Measurements from ENCODE around the gene LRRC58. TPM values are rescaled to one million over a fixed set of nuclear protein-coding genes. Genes with fewer than 3 reads are reported as not detected.

Gene LRRC58
- total RNA-seq, 2 donors from 2014 or later = 17.6 to 18.8 TPM

DNA sequence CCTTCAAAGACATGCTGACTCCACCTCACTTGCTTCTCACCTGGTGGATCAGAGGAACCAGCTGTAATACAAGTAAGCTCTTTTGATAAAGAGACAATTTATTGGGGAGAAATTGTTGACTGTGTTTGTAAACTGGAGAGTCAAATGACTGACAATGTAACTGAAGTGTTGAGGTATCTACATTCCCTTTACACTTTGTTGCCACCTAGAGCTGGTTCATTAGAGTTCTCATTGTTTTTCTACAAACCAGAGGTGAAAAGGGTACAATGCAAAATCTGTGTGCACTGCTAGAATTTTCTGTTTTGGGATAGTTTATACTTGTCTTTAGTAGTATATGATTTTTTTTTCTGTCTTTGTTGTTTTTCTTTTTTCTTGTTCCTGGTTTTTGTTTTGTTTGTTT lies 8.7 kb upstream of the LRRC58 start:
- Mint-ChIP-seq H3K27me3 (ENCODE audit: low read depth) (peaks cover 22% of the 10 kb centered on the region), H3K4me1 (ENCODE audit: low read depth) (no peaks in the 10 kb centered on the region), H3K9me3 (no peaks in the 10 kb centered on the region), H3K27ac (no peak overlapping the region), H3K36me3 (ENCODE audit: insufficient read depth in 2 of 2) (no peaks in the 10 kb centered on the region), H3K4me3 (no peak overlapping the region)
- DNase-seq = no peak
- ATAC-seq (replicated peaks in 1 of 2) = no peak

- Mint-ChIP-seq H3K27me3 (ENCODE audit: low read depth) (peaks cover 5% of the 10 kb centered on the region), H3K9me3 (no peaks in the 10 kb centered on the region), H3K4me1 (ENCODE audit: low read depth) (peaks cover under 1% of the 10 kb centered on the region), H3K36me3 (ENCODE audit: insufficient read depth in 2 of 2) (no peaks in the 10 kb centered on the region), H3K4me3 (no peak overlapping the region), H3K27ac (no peak overlapping the region)
- DNase-seq (no peak), ATAC-seq (replicated peaks in 1 of 2) (no peak)
Measured at GRCh38 chr3:120355486-120355885, 6.3 kb upstream of the LRRC58 start.

- Mint-ChIP-seq H3K27ac (no peak overlapping the region), H3K36me3 (ENCODE audit: insufficient read depth in 2 of 2) (no peaks in the 10 kb centered on the region), H3K9me3 (no peaks in the 10 kb centered on the region), H3K4me1 (ENCODE audit: low read depth) (peaks cover 10% of the 10 kb centered on the region), H3K4me3 (no peak overlapping the region), H3K27me3 (ENCODE audit: low read depth) (peaks cover 5% of the 10 kb centered on the region)
- ATAC-seq (replicated peaks in 1 of 2) (no peak), DNase-seq (no peak)
Measured at GRCh38 chr3:120353463-120353862, 4.3 kb upstream of the LRRC58 start.

DNA sequence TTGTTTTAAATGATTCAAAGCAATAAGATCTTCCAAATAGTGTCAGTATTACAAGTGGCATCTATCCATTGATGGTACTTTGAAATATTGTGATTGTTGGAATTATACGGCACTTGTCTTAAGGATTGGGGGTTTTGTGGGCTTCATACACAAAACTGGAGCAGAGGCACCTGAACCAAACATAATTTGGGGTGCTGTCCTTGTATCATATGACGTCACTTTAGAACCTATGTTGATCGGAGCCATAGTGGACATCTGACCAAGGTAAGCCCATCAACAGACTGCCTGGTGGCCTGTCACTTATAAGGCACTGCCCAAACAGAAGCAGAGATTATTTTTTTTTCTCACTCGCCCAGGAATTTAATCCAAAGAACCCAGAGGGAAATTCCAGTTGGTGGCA lies 2.9 kb upstream of the LRRC58 start:
- no peak overlapping the region for H3K27ac Mint-ChIP-seq
- peaks cover 4% of the 10 kb centered on the region in 2 donors for H3K36me3 Mint-ChIP-seq (ENCODE audit: insufficient read depth in 2 of 2)
- H3K4me3 Mint-ChIP-seq = no peak overlapping the region
- H3K9me3 Mint-ChIP-seq = no peaks in the 10 kb centered on the region
- peaks cover 20% of the 10 kb centered on the region for H3K4me1 Mint-ChIP-seq (ENCODE audit: low read depth)
- H3K27me3 Mint-ChIP-seq (ENCODE audit: low read depth) = peaks cover 5% of the 10 kb centered on the region
- DNase-seq (no peak), ATAC-seq (replicated peaks in 1 of 2) (no peak)

GRCh38 chr3:120350401-120350941 lies 1.3 kb upstream of the LRRC58 start:
- Mint-ChIP-seq H3K27me3 (ENCODE audit: low read depth) (peaks cover 5% of the 10 kb centered on the region), H3K27ac (no peak overlapping the region), H3K36me3 (ENCODE audit: insufficient read depth in 2 of 2) (peaks cover 7 to 10% of the 10 kb centered on the region in 2 donors), H3K4me1 (ENCODE audit: low read depth) (peaks cover 35% of the 10 kb centered on the region), H3K9me3 (no peaks in the 10 kb centered on the region), H3K4me3 (peak overlapping the region; percentile 89 to 97)
- DNase-seq (no peak), ATAC-seq (replicated peaks in 1 of 2) (no peak)

DNA sequence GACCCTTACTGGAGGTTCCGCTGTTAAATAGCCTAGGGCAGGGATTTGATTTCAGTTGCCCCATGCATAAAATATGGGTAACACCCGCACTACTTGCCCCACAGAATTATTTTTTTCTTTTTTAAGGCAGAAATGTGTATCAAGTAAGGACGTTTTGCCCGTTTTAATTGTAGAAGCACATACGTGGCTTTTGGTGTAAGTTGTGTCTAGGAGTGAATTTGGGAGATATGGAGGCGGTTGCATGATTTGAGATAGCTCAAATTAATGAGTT lies 636 bp upstream of the LRRC58 start:
- peaks cover 3% of the 10 kb centered on the region for H3K27me3 Mint-ChIP-seq (ENCODE audit: low read depth)
- peak overlapping the region; percentile 61 for H3K27ac Mint-ChIP-seq
- H3K36me3 Mint-ChIP-seq (ENCODE audit: insufficient read depth in 2 of 2) = peaks cover 7 to 12% of the 10 kb centered on the region in 2 donors
- H3K4me1 Mint-ChIP-seq (ENCODE audit: low read depth) = peaks cover 42% of the 10 kb centered on the region
- H3K9me3 Mint-ChIP-seq = no peaks in the 10 kb centered on the region
- DNase-seq = no peak
- ATAC-seq (replicated peaks in 1 of 2) = no peak
- H3K4me3 Mint-ChIP-seq = peak overlapping the region; percentile 89 to 97

GRCh38 chr3:120348065-120348990 lies 826 bp downstream of the LRRC58 start:
- Mint-ChIP-seq H3K4me1 (ENCODE audit: low read depth) (peaks cover 57% of the 10 kb centered on the region), H3K27me3 (ENCODE audit: low read depth) (no peaks in the 10 kb centered on the region), H3K27ac (peak overlapping the region; percentile 82), H3K9me3 (no peaks in the 10 kb centered on the region), H3K36me3 (ENCODE audit: insufficient read depth in 2 of 2) (peaks cover 7 to 17% of the 10 kb centered on the region in 2 donors), H3K4me3 (peak overlapping the region; percentile 89 to 97)
- peak; percentile 56 to 64 for DNase-seq
- peak; percentile 54 to 58 for ATAC-seq (replicated peaks in 1 of 2)

- DNase-seq (peak in 1 of 2 donors; percentile 12), ATAC-seq (replicated peaks in 1 of 2) (peak; percentile 57 to 59)
- Mint-ChIP-seq H3K4me3 (peak overlapping the region; percentile 57 to 82), H3K9me3 (peaks cover 0 to 5% of the 10 kb centered on the region in 2 donors), H3K4me1 (ENCODE audit: low read depth) (peaks cover 53% of the 10 kb centered on the region), H3K27me3 (ENCODE audit: low read depth) (no peaks in the 10 kb centered on the region), H3K27ac (peak overlapping the region; percentile 58), H3K36me3 (ENCODE audit: insufficient read depth in 2 of 2) (peaks cover 18 to 38% of the 10 kb centered on the region in 2 donors)
Measured at GRCh38 chr3:120344349-120344748, 4.8 kb downstream of the LRRC58 start.

DNA sequence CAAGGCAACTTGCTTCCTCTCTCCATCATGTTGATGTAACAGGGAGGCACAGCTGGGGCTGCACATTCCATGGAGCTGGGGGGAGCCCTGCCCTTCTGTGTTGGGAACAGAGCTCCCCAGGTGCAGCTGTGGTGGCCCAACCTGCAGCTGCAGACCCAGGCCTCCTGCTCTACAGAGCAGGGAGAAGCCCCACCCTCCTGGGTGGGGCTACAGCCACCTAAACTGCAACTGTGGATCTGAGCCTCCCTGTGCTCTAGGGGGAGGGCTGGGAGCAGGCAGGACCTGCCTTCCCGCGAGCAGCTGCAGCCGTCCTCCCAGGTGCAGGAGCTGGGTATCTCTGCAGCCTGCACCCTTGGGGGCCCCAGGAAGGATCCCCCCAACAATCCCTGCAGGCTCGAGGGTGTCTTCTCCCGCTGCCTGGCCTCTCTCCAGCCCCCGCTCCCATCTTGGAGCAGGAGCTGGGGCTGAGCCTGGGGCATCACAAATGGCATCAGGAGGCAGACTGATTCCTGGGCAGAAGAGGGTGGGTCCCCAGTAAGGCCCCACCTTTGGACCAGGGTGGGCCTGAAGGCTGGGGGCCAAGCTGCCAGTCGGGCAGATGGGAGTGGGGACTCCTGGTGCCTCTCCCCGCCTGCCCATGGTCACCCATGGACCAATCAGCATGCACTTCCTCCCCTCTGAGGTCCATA lies 7.4 kb downstream of the LRRC58 start:
- H3K27ac Mint-ChIP-seq = no peak overlapping the region
- ATAC-seq (replicated peaks in 1 of 2) = no peak

DNA sequence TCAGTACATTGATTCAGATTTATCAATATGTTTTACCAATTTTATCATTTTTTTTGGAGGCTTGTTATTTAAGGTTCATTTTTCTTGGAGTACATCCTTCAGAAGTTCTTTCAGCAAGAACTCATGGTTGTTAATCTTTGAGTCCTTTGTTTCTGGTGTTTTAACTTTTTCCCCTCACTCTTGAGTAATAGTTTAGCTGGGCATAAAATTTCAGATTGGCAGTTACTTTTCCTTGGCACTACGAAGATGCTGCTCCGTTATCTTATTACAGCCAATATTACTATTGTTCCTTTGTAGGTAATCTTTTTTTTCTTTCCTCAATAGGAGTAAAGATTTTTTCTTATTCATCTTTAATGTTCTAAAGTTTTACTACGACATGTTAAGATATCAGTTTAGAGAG lies 9.8 kb downstream of the LRRC58 start:
- no peak for DNase-seq
- no peaks in the 10 kb centered on the region for H3K27me3 Mint-ChIP-seq (ENCODE audit: low read depth)
- peaks cover 17 to 44% of the 10 kb centered on the region in 2 donors for H3K36me3 Mint-ChIP-seq (ENCODE audit: insufficient read depth in 2 of 2)
- peak overlapping the region; percentile 66 for H3K27ac Mint-ChIP-seq
- H3K9me3 Mint-ChIP-seq = peaks cover 0 to 8% of the 10 kb centered on the region in 2 donors
- H3K4me3 Mint-ChIP-seq = peak overlapping the region in 1 of 2 donors; percentile 47
- H3K4me1 Mint-ChIP-seq (ENCODE audit: low read depth) = peaks cover 38% of the 10 kb centered on the region
- ATAC-seq (replicated peaks in 1 of 2) = no peak

More for the DNA sequence above, 7.4 kb downstream of the LRRC58 start:
- no peak overlapping the region for H3K4me3 Mint-ChIP-seq
- H3K9me3 Mint-ChIP-seq = peaks cover 0 to 8% of the 10 kb centered on the region in 2 donors
- no peak for DNase-seq
- H3K27me3 Mint-ChIP-seq (ENCODE audit: low read depth) = no peaks in the 10 kb centered on the region
- peaks cover 62% of the 10 kb centered on the region for H3K4me1 Mint-ChIP-seq (ENCODE audit: low read depth)
- H3K36me3 Mint-ChIP-seq (ENCODE audit: insufficient read depth in 2 of 2) = peaks cover 19 to 46% of the 10 kb centered on the region in 2 donors

- Mint-ChIP-seq H3K4me3 (peak overlapping the region in 1 of 2 donors; percentile 2), H3K36me3 (ENCODE audit: insufficient read depth in 2 of 2) (peaks cover 21 to 47% of the 10 kb centered on the region in 2 donors), H3K9me3 (peaks cover 0 to 8% of the 10 kb centered on the region in 2 donors), H3K27me3 (ENCODE audit: low read depth) (no peaks in the 10 kb centered on the region), H3K4me1 (ENCODE audit: low read depth) (peaks cover 29% of the 10 kb centered on the region), H3K27ac (peak overlapping the region; percentile 32)
- DNase-seq (peak; percentile 50 to 52), ATAC-seq (replicated peaks in 1 of 2) (peak; percentile 98 to 99)
Measured at GRCh38 chr3:120338517-120338916, 10.6 kb downstream of the LRRC58 start.

- H3K9me3 Mint-ChIP-seq = no peaks in the 10 kb centered on the region
- H3K27ac Mint-ChIP-seq = no peak overlapping the region
- H3K4me3 Mint-ChIP-seq = no peak overlapping the region
- ATAC-seq (replicated peaks in 1 of 2) (no peak), DNase-seq (no peak)
- no peaks in the 10 kb centered on the region for H3K27me3 Mint-ChIP-seq (ENCODE audit: low read depth)
- H3K36me3 Mint-ChIP-seq (ENCODE audit: insufficient read depth in 2 of 2) = peaks cover 7 to 12% of the 10 kb centered on the region in 2 donors
- peaks cover 4% of the 10 kb centered on the region for H3K4me1 Mint-ChIP-seq (ENCODE audit: low read depth)
Measured at GRCh38 chr3:120332646-120333045, 16.5 kb downstream of the LRRC58 start.

GRCh38 chr3:120331076-120331475 lies 18.1 kb downstream of the LRRC58 start:
- H3K4me1 Mint-ChIP-seq (ENCODE audit: low read depth) = no peaks in the 10 kb centered on the region
- no peaks in the 10 kb centered on the region for H3K27me3 Mint-ChIP-seq (ENCODE audit: low read depth)
- ATAC-seq (replicated peaks in 1 of 2) = no peak
- no peak overlapping the region for H3K4me3 Mint-ChIP-seq
- H3K36me3 Mint-ChIP-seq (ENCODE audit: insufficient read depth in 2 of 2) = peaks cover 7 to 12% of the 10 kb centered on the region in 2 donors
- H3K9me3 Mint-ChIP-seq = no peaks in the 10 kb centered on the region
- H3K27ac Mint-ChIP-seq = no peak overlapping the region
- no peak for DNase-seq
